RWPE1 (cell line): ENCODE measurements around the gene TNK2.
"Not testable (repeated sequence)": the region's sequence is repeated elsewhere in the genome, so short reads cannot be mapped to it uniquely, and the experiment has no call there.

Source experiments
- CTCF ChIA-PET: fragments of 350-600 bp; sonication (Branson Sonifier 250); formaldehyde crosslinking; extraction: SDS; loops from one replicate; lab custom pipeline; 2021; lab: Yijun Ruan, JAX
- POLR2A ChIA-PET: fragments of 400-600 bp; formaldehyde crosslinking; extraction: SDS; loops from one replicate; lab custom pipeline; 2020; ENCODE audit warnings: antibody characterized with exemption; ENCODE audit not compliant: low non-redundant PET; lab: Yijun Ruan, JAX
- DNase-seq: peaks from one replicate; pipeline ENCODE4 v3.0.0; 2012; ENCODE audit warnings: low spot score
- H3K27ac ChIP-seq: fragments of 450-650 bp; 2 replicates; pipeline ENCODE4 v1.5.1; 2017
- TF ChIP-seq, protein P1 (sequence below): fragments of 450-650 bp; conservative IDR thresholded peaks from 2 replicates; pipeline ENCODE4 v1.5.1; 2017; ENCODE audit warnings: low read depth, mild to moderate bottlenecking

The TNK2 gene

DNA sequence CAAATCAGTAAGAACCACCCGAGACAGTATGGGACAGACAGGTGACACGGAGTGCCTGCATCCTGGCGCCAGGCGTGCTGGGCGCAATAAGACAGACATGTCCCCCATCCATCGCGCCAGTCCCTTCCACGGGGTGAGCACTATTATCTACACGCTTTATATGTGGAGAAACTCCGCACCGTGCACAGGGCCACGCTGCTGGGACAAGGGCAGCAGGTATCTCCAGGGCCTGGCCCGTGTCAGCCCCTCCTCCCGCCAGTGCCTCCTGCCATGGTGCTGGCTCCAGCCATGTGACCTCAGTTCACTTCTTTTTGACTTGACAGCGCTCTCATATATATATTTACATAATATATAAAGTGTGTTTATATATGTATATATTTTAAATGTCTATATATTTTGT lies 42.6 kb downstream of the TNK2 start:
- H3K27ac ChIP-seq: peak overlapping the region; percentile 51
- ChIA-PET CTCF (interaction anchor here (4.2 kb wide), 1 partner anchor 28 kb away, joined by 18 read pairs; no protein-coding TSS in a partner anchor), POLR2A (interaction anchor here (0.6 kb wide), 1 partner anchor 69 kb away, joined by 3 read pairs; no protein-coding TSS in a partner anchor)
- TF ChIP-seq, protein P1, sequence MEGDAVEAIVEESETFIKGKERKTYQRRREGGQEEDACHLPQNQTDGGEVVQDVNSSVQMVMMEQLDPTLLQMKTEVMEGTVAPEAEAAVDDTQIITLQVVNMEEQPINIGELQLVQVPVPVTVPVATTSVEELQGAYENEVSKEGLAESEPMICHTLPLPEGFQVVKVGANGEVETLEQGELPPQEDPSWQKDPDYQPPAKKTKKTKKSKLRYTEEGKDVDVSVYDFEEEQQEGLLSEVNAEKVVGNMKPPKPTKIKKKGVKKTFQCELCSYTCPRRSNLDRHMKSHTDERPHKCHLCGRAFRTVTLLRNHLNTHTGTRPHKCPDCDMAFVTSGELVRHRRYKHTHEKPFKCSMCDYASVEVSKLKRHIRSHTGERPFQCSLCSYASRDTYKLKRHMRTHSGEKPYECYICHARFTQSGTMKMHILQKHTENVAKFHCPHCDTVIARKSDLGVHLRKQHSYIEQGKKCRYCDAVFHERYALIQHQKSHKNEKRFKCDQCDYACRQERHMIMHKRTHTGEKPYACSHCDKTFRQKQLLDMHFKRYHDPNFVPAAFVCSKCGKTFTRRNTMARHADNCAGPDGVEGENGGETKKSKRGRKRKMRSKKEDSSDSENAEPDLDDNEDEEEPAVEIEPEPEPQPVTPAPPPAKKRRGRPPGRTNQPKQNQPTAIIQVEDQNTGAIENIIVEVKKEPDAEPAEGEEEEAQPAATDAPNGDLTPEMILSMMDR: no peak
- no peak for DNase-seq

DNA sequence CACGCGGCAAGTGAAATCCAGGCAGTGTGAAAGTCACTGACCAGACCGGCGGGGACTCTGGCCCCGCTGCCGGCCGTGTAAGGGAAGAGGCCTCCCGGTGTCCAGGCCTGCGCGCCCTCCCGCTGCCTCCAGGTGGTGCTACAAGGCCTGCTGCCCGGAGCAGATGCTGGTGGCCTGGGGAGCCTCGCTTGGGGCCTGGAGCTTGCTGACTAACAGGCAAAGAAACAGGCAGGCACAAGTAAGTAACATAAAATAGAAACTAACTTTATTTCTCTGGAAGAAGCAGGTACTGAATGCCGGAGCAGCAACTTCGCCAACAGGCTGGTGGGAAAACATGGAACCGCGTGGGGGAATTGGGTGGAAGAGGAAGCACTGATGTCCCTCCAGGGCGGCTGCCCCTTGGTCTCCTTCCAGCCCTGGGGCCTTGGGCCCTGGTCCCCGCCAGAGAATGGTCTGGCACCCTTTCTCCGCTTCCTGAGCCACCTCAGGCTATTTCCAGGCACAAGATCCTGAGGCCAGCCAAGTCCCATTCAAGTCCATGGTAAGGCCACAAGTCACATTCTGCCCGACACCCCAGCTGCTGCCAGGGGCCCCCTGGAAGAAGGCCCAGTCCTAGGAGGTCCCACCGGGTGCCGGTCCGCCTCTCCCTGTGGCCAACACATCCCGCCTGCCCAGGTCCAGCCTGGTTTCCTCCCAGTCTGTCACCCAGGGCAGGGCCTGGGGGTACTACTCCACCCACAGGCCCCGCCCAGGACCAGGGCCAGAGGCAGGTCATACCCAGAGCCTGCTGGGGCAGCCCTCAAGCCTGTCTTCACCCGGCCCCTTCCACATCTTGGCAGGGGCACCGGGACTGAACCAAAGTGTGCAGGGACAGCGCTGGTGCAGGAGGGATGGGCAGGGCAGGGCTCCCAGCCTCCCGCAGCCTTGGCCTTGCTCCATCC lies 45.0 kb downstream of the TNK2 start:
- POLR2A ChIA-PET: interaction anchor here (0.8 kb wide), 1 partner anchor 31 kb away, joined by 4 read pairs; no protein-coding TSS in a partner anchor

DNA sequence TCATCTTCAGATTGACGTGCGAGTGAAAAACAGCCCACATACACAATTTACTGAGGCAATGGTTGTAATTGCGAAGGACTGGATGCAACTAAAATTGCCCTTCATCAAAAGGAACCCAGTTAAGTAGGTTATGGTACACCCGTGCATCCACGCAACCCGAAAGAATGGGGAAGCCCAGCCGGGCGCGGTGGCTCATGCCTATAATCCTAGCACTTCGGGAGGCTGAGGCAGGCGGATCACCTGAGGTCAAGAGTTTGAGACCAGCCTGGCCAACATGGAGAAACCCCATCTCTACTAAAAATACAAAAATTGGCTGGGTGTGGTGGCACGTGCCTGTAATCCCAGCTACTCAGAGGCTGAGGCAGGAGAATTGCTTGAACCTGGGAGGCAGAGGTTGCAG lies 46.0 kb downstream of the TNK2 start:
- DNase-seq, POLR2A ChIA-PET: not testable (repeated sequence)
- CTCF ChIA-PET: interaction anchor here (0.6 to 5.9 kb wide), 4 partner anchors 31 to 297 kb away, joined by 3 to 74 read pairs (median 23); no protein-coding TSS in a partner anchor
- peak overlapping the region; percentile 98 for H3K27ac ChIP-seq

More for the DNA sequence above, 45.0 kb downstream of the TNK2 start:
- CTCF ChIA-PET: interaction anchor here (0.5 to 5.9 kb wide), 17 partner anchors 8 to 346 kb away, joined by 3 to 74 read pairs (median 4); no protein-coding TSS in a partner anchor
- DNase-seq: peak; percentile 77
- peak overlapping the region; percentile 98 for H3K27ac ChIP-seq
- TF ChIP-seq, protein P1: peak; percentile 98

DNA sequence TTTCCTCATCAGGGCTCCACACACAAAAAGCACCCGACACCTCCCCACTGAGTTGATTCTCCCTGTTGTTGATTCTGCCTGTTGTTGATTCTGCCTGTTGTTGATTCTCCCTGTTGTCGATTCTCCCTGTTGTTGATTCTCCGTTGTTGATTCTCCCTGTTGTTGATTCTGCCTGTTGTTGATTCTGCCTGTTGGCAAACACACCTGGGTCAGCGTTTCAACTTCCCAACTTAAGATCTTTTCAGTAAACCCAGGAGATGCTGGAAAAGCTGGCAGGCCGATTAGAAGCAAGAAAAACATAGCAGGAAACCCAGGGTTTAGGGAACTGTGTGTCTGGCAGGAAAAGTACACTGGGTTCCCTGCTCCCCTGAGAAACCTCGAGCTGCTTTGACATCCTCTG lies 47.9 kb downstream of the TNK2 start:
- TF ChIP-seq, protein P1: no peak
- no peak for DNase-seq
- ChIA-PET CTCF (interaction anchor here (1.0 to 5.9 kb wide), 3 partner anchors 9 to 55 kb away, joined by 3 to 74 read pairs (median 38); no protein-coding TSS in a partner anchor), POLR2A (interaction anchor here (0.8 kb wide), 1 partner anchor 56 kb away, joined by 3 read pairs; no protein-coding TSS in a partner anchor)
- no peak overlapping the region for H3K27ac ChIP-seq

DNA sequence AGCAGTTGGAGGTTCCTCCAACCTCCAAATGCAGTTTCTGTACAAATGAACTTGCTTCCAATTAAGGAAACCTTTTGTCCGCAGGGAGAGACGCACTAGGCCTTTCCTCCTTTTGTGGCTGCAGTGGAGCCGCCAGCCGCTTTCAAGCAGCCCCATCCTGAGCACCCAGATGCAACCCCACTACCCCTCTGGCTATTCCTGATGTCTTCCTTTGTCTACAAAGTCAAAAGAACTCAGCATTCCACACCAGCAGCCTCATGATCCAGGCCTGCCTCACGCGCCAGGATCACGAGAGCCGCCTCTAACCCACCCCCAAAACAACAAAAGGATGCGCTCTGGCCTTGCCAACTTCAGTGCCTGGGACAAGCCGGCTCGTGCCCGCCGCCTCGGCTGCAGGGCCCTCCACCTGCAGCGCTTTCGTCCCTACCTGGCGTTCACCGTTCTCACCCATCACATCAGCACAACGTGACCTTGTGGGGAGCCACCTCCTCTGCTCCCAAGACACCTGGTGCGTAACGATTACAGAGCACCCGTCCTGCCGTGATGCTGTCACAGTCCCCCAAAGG lies 48.4 kb downstream of the TNK2 start:
- POLR2A ChIA-PET: no interaction called here
- DNase-seq: no peak
- H3K27ac ChIP-seq: peak overlapping the region; percentile 28
- CTCF ChIA-PET: interaction anchor here (0.6 to 5.9 kb wide), 9 partner anchors 10 to 339 kb away, joined by 3 to 74 read pairs (median 8); no protein-coding TSS in a partner anchor
- TF ChIP-seq, protein P1: no peak

DNA sequence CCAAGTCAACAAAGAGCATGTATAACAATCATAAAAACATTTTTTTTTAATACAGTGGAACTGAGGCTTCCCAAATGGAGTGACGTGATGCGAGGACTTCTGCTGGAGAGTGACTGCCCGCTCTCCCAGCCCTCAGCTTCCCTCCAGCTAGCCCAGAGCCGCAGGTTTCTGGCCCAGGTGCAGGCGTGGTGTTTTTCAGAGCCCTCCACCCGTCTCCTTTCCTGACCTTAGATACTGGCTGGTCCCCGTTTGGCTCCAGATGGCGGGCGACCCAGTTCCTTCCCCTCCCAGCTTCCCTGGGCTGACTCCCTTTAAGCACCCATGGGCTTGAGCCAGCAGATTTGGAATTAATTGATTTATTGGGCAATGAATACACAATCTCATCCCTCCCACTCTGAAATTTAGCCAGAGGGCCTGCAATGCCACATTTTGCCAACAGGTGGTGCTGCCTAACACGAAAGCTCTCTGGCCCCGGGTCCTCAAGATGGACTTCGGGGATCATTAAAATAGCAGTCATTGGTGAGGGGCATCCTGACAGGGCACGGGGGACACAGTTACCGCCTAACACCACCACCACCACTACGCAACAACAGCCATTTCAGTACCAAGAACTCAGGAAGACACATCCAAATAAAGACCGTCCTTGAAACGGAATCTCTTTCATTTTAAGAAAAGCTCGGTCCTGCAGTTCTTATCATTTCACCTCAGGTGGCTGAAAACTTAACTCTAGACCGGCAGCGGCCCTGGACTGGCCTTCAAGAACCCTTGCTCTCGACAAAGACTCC lies 49.1 kb downstream of the TNK2 start:
- peak; percentile 74 for DNase-seq
- peak overlapping the region; percentile 28 for H3K27ac ChIP-seq
- ChIA-PET POLR2A (no interaction called here), CTCF (interaction anchor here (0.6 to 5.9 kb wide), 10 partner anchors 9 to 722 kb away, joined by 3 to 74 read pairs (median 6); no protein-coding TSS in a partner anchor)
- TF ChIP-seq, protein P1: peak; percentile 96
